ENCODE data around the gene MYH7. TPM values are rescaled to one million over a fixed set of nuclear protein-coding genes. Genes with fewer than 3 reads are reported as not detected.

The MYH7 gene
- polyA plus RNA-seq, 1 donor from 2014 or later: 0.12 TPM

DNA sequence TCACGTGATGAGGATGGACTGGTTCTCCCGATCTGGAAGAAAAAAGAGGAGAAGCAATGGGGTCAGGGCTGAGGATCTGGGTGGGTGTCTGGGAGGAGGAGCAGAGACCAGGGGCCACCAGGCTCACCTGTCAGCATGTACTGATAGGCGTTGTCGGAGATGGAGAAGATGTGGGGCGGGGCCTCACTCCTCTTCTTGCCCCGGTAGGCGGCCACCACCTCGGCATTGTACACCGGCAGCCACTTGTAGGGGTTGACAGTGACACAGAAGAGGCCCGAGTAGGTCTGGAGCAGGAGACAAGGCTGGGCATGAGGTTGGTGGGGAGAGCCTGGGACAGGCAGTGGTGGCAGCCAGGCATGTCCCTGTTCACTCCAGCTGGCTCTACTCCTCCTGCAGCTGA, 30.4 kb downstream of the MYH7 start:
- H2AFZ ChIP-seq (ENCODE audit: low read depth, low read length): no peak overlapping the region
- no peaks in the 10 kb centered on the region for H3K9me2 ChIP-seq (ENCODE audit: insufficient read depth, low read length)
- H3K9me3 ChIP-seq (ENCODE audit: low read length): no peaks in the 10 kb centered on the region
- no peak overlapping the region for H3K27ac ChIP-seq (ENCODE audit: low read length)
- no peaks in the 10 kb centered on the region for H4K20me1 ChIP-seq (ENCODE audit: insufficient read depth)
- H3K4me3 ChIP-seq (ENCODE audit: low read length): no peak overlapping the region
- no peaks in the 10 kb centered on the region for H3K36me3 ChIP-seq (ENCODE audit: insufficient read depth, low read length)
- H3K9ac ChIP-seq (ENCODE audit: low read length): no peak overlapping the region
- no peak overlapping the region for H3K4me2 ChIP-seq (ENCODE audit: low read length)
- TF ChIP-seq EP300 (conservative IDR thresholded peaks at IDR 0.05; ENCODE audit: poor library complexity, severe bottlenecking) (no peak), SMC3 (conservative IDR thresholded peaks at IDR 0.05; ENCODE audit: poor library complexity) (no peak), POLR2AphosphoS5 (IDR thresholded peaks at IDR 0.05) (no peak), EZH2 (IDR thresholded peaks at IDR 0.05; ENCODE audit: borderline replicate concordance, insufficient read depth, low read length, poor library complexity, severe bottlenecking) (no peak), MXI1 (conservative IDR thresholded peaks at IDR 0.05; ENCODE audit: poor library complexity, severe bottlenecking) (no peak), TAF1 (IDR thresholded peaks at IDR 0.05; ENCODE audit: low read depth) (no peak), RAD21 (conservative IDR thresholded peaks at IDR 0.05) (no peak)
- TF ChIP-seq, protein P1, sequence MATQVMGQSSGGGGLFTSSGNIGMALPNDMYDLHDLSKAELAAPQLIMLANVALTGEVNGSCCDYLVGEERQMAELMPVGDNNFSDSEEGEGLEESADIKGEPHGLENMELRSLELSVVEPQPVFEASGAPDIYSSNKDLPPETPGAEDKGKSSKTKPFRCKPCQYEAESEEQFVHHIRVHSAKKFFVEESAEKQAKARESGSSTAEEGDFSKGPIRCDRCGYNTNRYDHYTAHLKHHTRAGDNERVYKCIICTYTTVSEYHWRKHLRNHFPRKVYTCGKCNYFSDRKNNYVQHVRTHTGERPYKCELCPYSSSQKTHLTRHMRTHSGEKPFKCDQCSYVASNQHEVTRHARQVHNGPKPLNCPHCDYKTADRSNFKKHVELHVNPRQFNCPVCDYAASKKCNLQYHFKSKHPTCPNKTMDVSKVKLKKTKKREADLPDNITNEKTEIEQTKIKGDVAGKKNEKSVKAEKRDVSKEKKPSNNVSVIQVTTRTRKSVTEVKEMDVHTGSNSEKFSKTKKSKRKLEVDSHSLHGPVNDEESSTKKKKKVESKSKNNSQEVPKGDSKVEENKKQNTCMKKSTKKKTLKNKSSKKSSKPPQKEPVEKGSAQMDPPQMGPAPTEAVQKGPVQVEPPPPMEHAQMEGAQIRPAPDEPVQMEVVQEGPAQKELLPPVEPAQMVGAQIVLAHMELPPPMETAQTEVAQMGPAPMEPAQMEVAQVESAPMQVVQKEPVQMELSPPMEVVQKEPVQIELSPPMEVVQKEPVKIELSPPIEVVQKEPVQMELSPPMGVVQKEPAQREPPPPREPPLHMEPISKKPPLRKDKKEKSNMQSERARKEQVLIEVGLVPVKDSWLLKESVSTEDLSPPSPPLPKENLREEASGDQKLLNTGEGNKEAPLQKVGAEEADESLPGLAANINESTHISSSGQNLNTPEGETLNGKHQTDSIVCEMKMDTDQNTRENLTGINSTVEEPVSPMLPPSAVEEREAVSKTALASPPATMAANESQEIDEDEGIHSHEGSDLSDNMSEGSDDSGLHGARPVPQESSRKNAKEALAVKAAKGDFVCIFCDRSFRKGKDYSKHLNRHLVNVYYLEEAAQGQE (IDR thresholded peaks at IDR 0.05; ENCODE audit: borderline replicate concordance): no peak
- TF ChIP-seq, protein P2, sequence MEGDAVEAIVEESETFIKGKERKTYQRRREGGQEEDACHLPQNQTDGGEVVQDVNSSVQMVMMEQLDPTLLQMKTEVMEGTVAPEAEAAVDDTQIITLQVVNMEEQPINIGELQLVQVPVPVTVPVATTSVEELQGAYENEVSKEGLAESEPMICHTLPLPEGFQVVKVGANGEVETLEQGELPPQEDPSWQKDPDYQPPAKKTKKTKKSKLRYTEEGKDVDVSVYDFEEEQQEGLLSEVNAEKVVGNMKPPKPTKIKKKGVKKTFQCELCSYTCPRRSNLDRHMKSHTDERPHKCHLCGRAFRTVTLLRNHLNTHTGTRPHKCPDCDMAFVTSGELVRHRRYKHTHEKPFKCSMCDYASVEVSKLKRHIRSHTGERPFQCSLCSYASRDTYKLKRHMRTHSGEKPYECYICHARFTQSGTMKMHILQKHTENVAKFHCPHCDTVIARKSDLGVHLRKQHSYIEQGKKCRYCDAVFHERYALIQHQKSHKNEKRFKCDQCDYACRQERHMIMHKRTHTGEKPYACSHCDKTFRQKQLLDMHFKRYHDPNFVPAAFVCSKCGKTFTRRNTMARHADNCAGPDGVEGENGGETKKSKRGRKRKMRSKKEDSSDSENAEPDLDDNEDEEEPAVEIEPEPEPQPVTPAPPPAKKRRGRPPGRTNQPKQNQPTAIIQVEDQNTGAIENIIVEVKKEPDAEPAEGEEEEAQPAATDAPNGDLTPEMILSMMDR (IDR thresholded peaks at IDR 0.05; ENCODE audit: poor library complexity, severe bottlenecking): no peak
- no peaks in the 10 kb centered on the region for H3K27me3 ChIP-seq (ENCODE audit: insufficient read depth, low read depth, low read length)
- no peaks in the 10 kb centered on the region for H3F3A ChIP-seq (ENCODE audit: insufficient read depth, low read length, poor library complexity, severe bottlenecking)
- H3K79me2 ChIP-seq (replicated peaks; ENCODE audit: insufficient read depth, low read length): no peaks in the 10 kb centered on the region

DNA sequence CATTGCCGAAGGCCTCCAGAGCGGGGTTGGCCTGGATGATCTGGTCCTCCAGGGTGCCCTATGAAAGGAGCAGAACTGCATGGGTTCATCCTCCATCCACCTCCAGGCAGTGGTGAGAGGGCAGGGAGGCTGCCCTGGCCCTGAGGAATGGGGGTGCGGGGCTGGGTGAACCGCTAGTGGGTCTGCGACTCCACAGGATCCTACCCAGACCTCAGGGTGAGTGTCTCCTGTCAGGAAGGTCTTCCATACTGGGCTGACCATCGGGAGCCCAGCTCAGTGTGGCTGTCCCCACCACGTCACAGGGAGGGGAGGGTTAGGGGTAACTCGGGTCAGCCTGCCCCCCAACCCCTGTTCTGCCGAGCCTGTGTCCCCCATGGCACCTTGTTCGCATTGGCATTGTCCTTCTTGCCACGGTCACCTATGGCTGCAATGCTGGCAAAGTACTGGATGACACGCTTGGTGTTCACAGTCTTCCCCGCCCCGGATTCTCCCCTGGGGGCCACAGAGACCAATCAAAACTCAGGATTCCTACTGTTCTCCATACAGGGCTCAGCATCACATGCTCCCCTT, 31.0 kb downstream of the MYH7 start:
- no peaks in the 10 kb centered on the region for H3K27me3 ChIP-seq (ENCODE audit: insufficient read depth, low read depth, low read length)
- no peak overlapping the region for H3K4me3 ChIP-seq (ENCODE audit: low read length)
- H3K4me2 ChIP-seq (ENCODE audit: low read length): no peak overlapping the region
- no peaks in the 10 kb centered on the region for H3K36me3 ChIP-seq (ENCODE audit: insufficient read depth, low read length)
- no peak overlapping the region for H3K27ac ChIP-seq (ENCODE audit: low read length)
- H3K9me2 ChIP-seq (ENCODE audit: insufficient read depth, low read length): no peaks in the 10 kb centered on the region
- no peaks in the 10 kb centered on the region for H4K20me1 ChIP-seq (ENCODE audit: insufficient read depth)
- H3K79me2 ChIP-seq (replicated peaks; ENCODE audit: insufficient read depth, low read length): no peaks in the 10 kb centered on the region
- no peaks in the 10 kb centered on the region for H3K9me3 ChIP-seq (ENCODE audit: low read length)
- TF ChIP-seq, protein P1 (IDR thresholded peaks at IDR 0.05; ENCODE audit: borderline replicate concordance): no peak
- no peak for TF ChIP-seq EZH2 (IDR thresholded peaks at IDR 0.05; ENCODE audit: borderline replicate concordance, insufficient read depth, low read length, poor library complexity, severe bottlenecking)
- no peak for TF ChIP-seq EP300 (conservative IDR thresholded peaks at IDR 0.05; ENCODE audit: poor library complexity, severe bottlenecking)
- TF ChIP-seq TAF1 (IDR thresholded peaks at IDR 0.05; ENCODE audit: low read depth): no peak
- TF ChIP-seq SMC3 (conservative IDR thresholded peaks at IDR 0.05; ENCODE audit: poor library complexity): no peak
- no peak for TF ChIP-seq RAD21 (conservative IDR thresholded peaks at IDR 0.05)
- TF ChIP-seq MXI1 (conservative IDR thresholded peaks at IDR 0.05; ENCODE audit: poor library complexity, severe bottlenecking): no peak
- TF ChIP-seq, protein P2 (IDR thresholded peaks at IDR 0.05; ENCODE audit: poor library complexity, severe bottlenecking): no peak
- no peak for TF ChIP-seq POLR2AphosphoS5 (IDR thresholded peaks at IDR 0.05)
- no peaks in the 10 kb centered on the region for H3F3A ChIP-seq (ENCODE audit: insufficient read depth, low read length, poor library complexity, severe bottlenecking)
- H2AFZ ChIP-seq (ENCODE audit: low read depth, low read length): no peak overlapping the region
- H3K9ac ChIP-seq (ENCODE audit: low read length): no peak overlapping the region

Data from neural cell (in vitro differentiated cells).